OCI-LY3 (cell line): ENCODE results near the gene EID2.

Experiments
- CTCF ChIP-seq: fragments of 200-600, 300-600 bp; sonication (generic); IDR thresholded peaks from 2 replicates; pipeline ENCODE4 v1.5.1; 2014; ENCODE audit warnings: antibody characterized with exemption, low read length, low read depth
- EZH2phosphoT487 ChIP-seq: fragments of 200-600 bp; shearing (Covaris generic); IDR thresholded peaks from 2 replicates; pipeline ENCODE4 v1.6.1; 2018; ENCODE audit warnings: antibody characterized with exemption, mixed run types, low read depth

DNA sequence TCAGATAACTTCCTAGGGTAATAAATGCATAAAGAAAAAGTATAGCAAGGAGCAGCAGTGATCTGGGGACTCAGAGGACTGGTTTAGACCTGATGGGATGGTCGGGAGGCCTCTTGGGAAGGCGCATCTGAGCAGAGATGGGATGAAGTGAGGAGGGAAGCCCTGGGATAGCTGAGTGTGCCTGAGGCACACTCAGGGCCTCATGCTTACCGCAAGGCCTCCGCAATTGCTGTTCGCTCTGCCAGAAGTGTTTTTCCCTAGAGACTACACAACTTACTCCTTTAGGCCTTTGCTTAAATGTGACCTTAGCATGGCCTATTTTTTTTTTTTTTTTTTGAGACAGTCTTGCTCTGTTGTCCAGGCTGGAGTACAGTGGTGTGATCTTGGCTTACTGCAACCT, 45.3 kb downstream of the EID2 start:
- TF ChIP-seq CTCF = no peak
- TF ChIP-seq EZH2phosphoT487 = no peak
